ENCODE results near the gene CLCN3. TPM values are rescaled to one million over a fixed set of nuclear protein-coding genes. Genes with fewer than 3 reads are reported as not detected.

Gene CLCN3
- total and polyA plus RNA-seq, 9 of the 15 experiments (the other 6 are each of a cell fraction or from before 2014, with no cell fraction given) = 12.7 to 60.6 (median 38.5) TPM

DNA sequence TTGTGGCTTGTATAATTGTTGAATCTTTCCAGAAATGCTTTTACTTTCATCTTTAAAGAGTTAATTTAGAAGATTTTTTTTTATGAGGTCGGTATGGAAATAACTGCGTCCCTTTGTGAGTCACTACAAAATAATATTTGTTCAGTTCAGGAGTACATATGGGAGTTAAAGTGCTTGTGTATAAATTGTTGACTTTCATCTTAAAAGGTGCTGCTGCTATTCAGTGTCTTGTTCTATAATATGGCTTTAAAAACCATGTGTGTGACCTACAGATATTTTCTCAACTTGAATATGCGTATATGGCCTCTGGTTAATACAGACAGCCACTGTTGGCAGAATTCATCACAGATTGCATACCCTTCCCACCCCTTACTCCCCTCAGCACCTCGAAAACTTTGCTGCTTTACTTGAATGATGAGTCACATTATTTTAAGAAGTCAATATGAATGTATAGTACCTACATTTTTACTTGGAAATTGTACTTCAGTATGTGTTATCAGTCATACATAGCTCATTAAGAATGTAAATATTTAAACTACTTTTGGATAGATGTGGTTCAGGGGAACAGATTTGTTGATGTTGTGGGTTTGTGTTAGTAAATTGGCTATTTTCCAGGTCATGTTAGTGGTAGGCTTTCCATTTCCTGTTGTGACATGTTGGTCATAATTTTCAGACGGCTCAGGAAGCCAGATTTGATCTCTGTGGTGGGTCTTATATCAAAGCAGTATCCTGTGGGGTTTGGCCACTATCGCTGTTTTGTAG lies 1.5 kb downstream of the CLCN3 start (continued):
- TF ChIP-seq WHSC1 (IDR thresholded peaks at IDR 0.05; ENCODE audit: low read length) (no peak), KDM2B (CRISPR knock-in tag; IDR thresholded peaks at IDR 0.05) (no peak), ZNF57 (CRISPR knock-in tag; IDR thresholded peaks at IDR 0.05) (no peak), ELF1 (tag; IDR thresholded peaks at IDR 0.05) (no peak), DACH1 (IDR thresholded peaks at IDR 0.05; ENCODE audit: partially characterized antibody) (no peak), GABPA (tag; conservative IDR thresholded peaks at IDR 0.05; ENCODE audit: low read depth) (peak; percentile 61), RCOR1 (IDR thresholded peaks at IDR 0.05; ENCODE audit: borderline replicate concordance in 1 of 2, low read depth in 2 of 2, low read length in 2 of 2) (peak in 1 of 2 experiments; percentile 89; a peak in 3 of 4 replicates), MAFK (IDR thresholded peaks at IDR 0.05; ENCODE audit: low read length) (no peak), FOXJ3 (CRISPR knock-in tag; IDR thresholded peaks at IDR 0.05) (no peak), ZNF253 (CRISPR knock-in tag; conservative IDR thresholded peaks at IDR 0.05) (no peak), NONO (IDR thresholded peaks at IDR 0.05; ENCODE audit: low read depth in 2 of 2, low read length in 1 of 2) (no peak), GABPB1 (CRISPR knock-in tag; IDR thresholded peaks at IDR 0.05) (no peak), CREM (IDR thresholded peaks at IDR 0.05; ENCODE audit: low read depth) (0 out of 2 replicates have a peak, but pooled peaks have one; percentile 17), ESRRA (IDR thresholded peaks at IDR 0.05; ENCODE audit: borderline replicate concordance, low read depth) (peak; percentile 38; the same call in 1 of the 2 replicates), NR2F6 (CRISPR knock-in tag; IDR thresholded peaks at IDR 0.05) (no peak), BRD4 (IDR thresholded peaks at IDR 0.05) (peak; percentile 63; the same call in 1 of the 2 replicates), NR2C2 (CRISPR knock-in tag; IDR thresholded peaks at IDR 0.05) (no peak), NR2C2 (tag; IDR thresholded peaks at IDR 0.05) (no peak; the same call in 1 of the 2 replicates), ZNF695 (CRISPR knock-in tag; IDR thresholded peaks at IDR 0.05) (no peak), NR4A1 (CRISPR knock-in tag; IDR thresholded peaks at IDR 0.05) (no peak), NR4A1 (tag; IDR thresholded peaks at IDR 0.05) (no peak)
- TF ChIP-seq, protein P1, sequence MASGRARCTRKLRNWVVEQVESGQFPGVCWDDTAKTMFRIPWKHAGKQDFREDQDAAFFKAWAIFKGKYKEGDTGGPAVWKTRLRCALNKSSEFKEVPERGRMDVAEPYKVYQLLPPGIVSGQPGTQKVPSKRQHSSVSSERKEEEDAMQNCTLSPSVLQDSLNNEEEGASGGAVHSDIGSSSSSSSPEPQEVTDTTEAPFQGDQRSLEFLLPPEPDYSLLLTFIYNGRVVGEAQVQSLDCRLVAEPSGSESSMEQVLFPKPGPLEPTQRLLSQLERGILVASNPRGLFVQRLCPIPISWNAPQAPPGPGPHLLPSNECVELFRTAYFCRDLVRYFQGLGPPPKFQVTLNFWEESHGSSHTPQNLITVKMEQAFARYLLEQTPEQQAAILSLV (tag; IDR thresholded peaks at IDR 0.05) = no peak
- TF ChIP-seq, protein P2, sequence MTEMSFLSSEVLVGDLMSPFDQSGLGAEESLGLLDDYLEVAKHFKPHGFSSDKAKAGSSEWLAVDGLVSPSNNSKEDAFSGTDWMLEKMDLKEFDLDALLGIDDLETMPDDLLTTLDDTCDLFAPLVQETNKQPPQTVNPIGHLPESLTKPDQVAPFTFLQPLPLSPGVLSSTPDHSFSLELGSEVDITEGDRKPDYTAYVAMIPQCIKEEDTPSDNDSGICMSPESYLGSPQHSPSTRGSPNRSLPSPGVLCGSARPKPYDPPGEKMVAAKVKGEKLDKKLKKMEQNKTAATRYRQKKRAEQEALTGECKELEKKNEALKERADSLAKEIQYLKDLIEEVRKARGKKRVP (CRISPR knock-in tag; IDR thresholded peaks at IDR 0.05) = no peak
- TF ChIP-seq, protein P3, sequence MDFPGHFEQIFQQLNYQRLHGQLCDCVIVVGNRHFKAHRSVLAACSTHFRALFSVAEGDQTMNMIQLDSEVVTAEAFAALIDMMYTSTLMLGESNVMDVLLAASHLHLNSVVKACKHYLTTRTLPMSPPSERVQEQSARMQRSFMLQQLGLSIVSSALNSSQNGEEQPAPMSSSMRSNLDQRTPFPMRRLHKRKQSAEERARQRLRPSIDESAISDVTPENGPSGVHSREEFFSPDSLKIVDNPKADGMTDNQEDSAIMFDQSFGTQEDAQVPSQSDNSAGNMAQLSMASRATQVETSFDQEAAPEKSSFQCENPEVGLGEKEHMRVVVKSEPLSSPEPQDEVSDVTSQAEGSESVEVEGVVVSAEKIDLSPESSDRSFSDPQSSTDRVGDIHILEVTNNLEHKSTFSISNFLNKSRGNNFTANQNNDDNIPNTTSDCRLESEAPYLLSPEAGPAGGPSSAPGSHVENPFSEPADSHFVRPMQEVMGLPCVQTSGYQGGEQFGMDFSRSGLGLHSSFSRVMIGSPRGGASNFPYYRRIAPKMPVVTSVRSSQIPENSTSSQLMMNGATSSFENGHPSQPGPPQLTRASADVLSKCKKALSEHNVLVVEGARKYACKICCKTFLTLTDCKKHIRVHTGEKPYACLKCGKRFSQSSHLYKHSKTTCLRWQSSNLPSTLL (IDR thresholded peaks at IDR 0.05) = no peak
- TF ChIP-seq, protein P4, sequence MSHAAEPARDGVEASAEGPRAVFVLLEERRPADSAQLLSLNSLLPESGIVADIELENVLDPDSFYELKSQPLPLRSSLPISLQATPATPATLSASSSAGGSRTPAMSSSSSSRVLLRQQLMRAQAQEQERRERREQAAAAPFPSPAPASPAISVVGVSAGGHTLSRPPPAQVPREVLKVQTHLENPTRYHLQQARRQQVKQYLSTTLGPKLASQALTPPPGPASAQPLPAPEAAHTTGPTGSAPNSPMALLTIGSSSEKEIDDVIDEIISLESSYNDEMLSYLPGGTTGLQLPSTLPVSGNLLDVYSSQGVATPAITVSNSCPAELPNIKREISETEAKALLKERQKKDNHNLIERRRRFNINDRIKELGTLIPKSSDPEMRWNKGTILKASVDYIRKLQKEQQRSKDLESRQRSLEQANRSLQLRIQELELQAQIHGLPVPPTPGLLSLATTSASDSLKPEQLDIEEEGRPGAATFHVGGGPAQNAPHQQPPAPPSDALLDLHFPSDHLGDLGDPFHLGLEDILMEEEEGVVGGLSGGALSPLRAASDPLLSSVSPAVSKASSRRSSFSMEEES (CRISPR knock-in tag; IDR thresholded peaks at IDR 0.05) = no peak

Data from K562 (cell line).